ENCODE data around the gene SUPT20H.
A peak's percentile ranks its signal among the peaks of the same experiment; 100 is the strongest.
"Not testable (repeated sequence)": the region's sequence is repeated elsewhere in the genome, so short reads cannot be mapped to it uniquely, and the experiment has no call there.

SUPT20H gene

DNA sequence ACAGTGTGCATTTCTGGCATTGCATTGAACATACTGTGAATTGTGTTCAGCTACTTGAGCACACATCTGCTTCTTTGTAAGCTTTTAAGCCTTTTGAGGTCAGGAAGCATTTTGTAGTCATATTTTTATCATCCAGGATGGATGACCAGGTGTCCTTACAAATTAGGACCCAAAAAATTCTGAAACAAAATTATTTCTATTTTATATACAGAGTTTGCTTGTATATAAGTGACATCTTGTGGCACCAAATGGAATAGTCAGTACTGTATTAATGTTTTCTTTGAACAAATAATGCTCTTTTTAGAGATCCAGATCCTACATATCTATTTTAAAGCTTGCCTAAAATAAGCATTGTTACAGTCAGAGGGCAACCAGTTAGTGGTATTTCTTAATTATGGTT, 9.5 kb upstream of the SUPT20H start:
- DNase-seq: no peak

DNA sequence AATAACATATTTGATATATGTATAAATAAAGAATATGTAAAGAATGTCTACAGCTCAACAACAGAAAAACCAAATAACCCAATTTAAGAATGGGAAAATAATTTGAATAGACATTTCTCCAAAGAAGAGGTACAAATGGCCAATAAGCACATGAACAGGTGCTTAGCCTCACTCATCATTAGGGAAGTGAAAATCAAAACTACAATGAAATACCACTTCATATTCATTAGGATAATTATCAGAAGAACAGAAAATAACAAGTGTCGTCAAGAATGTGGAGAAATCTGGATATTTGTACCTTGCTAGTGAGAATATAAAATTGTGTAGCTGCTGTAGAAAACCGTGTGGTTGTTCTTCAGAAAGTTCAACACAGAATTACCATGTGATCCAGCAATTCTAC, 8.4 kb upstream of the SUPT20H start:
- no peak for DNase-seq

DNA sequence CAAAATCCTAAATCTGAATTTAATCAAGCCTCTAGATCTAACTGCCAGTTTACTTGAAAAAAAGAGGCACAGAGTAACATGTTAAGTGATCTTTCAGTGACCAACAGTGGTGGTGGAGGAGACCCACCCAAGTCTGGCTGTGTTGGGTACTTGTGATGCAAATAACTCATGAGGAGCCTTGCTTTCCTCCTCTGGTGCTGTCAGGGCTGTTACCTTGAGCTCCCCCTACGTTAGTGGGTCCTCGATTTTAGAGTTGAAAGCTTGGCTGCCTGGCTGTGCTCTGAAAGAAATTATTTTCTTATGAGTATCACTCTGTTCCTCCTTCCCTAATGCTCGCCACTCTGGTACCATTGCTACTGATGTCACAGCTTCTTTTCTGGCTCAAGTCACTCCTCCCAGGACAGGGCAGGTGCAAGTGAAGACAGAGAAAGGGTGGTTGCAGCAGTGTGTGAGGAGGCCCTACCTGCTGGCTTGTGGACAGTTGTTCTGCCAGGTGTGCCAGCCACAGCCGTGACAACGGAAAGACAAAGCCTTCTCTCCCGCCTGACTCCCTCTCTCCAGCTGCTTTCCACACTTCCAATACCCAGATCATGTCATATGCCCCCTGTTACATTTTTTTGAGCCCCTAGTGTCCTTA, 6.5 kb upstream of the SUPT20H start:
- DNase-seq: no peak

DNA sequence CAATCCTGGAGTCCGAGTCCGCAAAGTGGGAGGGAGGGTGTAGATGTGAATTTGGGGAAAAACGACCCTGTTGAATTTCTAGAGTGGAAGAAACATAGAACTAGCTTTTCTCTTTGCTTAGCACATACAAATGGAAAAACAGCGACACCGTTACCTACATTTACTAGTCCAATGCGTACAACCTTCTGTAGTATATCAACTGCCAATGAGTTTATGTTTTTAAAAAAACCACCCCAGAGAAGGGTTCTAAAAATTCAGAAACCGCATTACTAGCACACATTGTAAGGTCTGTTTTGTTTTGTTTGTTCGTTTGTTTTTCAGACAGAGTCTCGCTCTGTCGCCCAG, 332 bp upstream of the SUPT20H start:
- no peak for DNase-seq

DNA sequence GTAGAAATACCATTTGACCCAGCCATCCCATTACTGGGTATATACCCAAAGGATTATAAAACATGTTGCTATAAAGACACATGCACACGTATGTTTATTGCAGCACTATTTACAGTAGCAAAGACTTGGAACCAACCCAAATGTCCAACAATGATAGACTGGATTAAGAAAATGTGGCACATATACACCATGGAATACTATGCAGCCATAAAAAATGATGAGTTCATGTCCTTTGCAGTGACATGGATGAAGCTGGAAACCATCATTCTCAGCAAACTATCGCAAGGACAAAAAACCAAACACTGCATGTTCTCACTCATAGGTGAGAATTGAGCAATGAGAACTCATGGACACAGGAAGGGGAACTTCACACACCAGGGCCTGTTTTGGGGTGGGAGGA, 3.3 kb downstream of the SUPT20H start:
- not testable (repeated sequence) for DNase-seq

DNA sequence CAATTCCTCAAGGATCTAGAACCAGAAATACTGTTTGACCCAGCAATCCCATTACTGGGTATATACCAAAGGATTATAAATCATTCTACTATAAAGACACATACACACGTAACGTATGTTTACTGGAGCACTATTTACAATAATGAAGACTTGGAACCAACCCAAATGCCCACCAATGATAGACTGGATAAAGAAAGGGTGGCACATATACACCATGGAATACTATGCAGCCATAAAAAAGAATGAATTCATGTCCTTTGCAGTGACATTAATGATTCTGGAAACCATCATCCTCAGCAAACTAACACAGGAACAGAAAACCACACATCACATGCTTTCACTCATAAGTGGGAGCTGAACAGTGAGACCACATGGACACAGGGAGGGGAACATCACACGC, 6.4 kb downstream of the SUPT20H start:
- not testable (repeated sequence) for DNase-seq

DNA sequence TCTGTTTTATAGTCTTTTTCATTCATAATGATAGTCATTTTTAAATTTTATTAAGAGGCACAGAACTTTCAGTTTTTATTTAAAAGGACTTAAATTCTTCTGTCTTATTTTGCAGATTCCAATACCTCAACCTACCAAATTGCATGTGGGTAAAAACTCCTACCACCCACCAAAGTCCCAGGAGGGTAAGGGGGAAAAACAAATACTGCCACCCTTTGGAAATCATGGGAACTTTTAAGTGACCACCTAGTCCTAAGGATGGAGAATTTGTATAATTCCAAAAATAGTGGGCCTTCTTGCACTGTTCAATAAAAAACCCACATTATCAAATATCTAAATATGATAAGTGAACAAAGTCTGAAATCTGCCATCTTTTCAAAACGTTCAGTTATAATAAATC, 9.7 kb downstream of the SUPT20H start:
- DNase-seq: no peak

DNA sequence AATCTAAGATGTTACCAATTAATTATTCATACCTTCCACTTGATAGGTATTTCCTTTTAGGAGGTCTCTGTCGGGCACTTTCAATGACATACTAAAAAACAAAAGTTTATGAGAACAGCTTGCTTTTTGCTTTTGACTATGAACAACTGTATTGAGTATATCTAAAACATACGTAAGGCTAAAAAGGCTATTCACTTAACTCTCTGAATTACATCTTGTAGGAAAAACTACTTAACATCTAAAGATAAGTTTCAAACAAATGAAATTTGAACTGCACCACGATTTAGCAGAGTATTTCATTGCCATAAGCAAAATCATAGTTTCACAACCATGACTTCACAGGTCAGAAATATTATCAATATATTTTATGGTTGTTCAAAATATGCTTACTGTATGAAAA, 11.6 kb downstream of the SUPT20H start:
- DNase-seq: no peak

DNA sequence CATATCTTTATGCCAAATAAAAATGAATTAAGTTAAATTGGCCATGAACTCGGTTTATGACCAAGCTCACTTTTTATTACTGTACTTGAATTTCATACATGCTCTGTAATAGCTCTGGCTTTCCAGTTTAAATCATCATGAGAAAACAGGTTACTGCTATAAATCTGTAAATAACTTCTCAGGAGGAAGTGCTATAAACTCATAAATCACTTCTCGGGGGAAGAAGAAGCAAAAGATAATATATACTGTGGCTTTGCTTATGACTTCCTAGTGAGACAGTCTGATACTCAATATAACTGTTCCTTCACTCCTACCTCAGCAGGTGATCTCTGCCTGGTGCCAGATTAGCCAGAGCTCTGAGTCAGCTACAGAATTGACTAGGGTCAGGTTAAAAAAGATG, 12.5 kb downstream of the SUPT20H start:
- no peak for DNase-seq

DNA sequence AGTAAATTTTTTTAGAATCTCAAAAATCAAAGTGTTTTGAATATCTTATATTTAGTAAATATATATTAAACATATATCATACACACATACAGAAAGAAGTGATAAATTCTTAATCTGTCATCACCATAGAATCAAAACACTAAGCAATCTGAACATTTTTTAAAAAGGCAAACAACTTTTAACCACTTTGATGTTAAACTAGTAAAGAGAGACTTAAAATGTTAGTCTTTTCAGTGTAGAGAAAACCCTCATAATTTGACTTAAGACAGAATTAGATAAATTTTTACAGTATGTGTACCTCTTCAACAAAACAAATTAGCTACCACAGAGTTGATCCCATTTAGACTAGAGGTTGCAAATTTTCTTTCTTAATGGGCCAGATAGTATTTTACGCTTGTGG, 13.4 kb downstream of the SUPT20H start:
- no peak for DNase-seq

DNA sequence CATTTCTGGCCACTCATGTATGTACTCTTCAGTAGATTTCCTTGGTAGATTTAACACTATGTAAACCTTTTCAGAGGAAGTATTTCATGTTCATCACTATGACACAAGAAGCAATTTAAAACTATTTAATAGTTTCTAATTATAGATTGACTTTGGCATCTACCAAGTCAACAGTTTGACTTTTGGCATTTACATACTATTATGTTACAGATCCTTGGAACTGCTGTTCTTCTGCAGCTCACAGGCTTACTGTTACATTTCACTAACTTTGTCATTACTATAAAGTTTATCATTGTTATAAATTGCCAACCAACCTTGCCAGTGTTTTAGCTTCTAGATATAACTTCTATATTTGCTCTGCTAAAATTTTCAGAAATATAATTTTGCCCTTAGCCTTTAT, 18.7 kb downstream of the SUPT20H start:
- no peak for DNase-seq

DNA sequence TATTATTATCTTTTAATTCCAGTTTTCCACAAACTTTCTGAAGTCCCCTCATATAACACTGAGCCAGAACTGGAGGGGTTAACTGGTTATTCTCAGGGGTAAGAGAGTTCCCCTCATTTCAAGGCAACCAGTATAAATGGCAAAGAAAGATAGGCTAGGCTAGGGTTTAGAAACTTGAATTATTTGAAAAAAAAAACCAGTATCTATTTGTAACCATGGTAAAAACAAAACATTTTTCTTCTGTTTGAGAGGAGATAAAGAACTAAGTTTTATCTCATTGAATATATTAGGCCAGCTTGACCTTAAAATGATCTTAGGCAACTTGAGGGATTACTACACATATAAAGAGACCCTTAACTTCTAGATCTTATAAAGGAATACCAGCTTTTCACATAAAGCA, 19.6 kb downstream of the SUPT20H start:
- DNase-seq: no peak

DNA sequence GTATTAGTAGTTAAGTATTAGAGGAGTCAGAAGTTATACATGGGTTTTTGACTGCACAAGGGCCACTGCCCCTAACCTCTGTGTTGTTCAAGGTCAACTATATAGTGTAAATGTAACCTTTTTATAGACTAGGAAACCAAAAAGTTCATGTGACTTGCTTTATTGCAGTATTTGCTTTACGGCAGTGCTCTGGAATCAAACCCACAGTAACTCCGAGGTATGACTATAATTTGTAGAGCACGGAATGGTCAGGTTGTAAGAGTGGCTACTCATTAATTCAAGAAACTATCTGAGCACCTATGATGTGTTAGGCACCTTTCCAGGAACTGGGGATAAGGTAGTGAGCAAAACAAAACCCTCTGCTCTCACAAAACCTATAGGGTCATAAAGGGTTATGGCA, 22.2 kb downstream of the SUPT20H start:
- DNase-seq: no peak

DNA sequence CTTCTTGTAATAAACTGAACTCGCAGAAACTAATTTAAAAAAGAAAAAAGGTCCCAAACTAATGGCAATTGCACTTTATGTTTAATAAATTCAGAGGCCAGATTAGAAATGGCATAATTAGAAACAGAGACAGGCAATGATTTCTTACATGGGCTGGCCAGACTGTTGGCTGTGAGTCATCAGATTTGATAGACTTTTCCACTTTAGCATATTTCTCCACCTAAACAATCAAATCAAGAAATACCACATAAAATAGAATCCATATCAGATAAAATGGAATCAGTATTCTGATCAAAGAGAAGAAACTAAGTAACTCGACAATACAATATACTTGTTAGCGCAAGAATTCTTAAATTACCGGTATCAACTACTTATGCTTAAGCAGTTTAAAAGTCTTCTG, 29.9 kb downstream of the SUPT20H start:
- DNase-seq: no peak

DNA sequence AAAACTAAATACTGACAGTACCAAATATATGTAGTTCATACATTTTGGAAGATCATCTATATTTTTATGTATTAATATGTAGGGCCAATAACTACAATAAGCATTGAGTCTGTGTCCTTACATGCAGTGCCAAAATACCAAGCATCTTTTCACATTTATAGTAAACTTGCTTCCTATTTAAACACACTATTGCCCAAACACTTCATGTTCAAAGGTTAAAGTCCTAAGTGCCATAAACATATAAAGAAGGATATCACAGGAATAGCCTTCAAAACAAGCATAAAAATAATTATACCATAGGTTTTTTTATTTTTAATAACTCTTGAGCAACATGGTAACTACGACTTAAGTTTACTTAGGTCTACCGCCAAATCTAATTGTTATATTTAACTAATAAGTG, 31.8 kb downstream of the SUPT20H start:
- no peak for DNase-seq

DNA sequence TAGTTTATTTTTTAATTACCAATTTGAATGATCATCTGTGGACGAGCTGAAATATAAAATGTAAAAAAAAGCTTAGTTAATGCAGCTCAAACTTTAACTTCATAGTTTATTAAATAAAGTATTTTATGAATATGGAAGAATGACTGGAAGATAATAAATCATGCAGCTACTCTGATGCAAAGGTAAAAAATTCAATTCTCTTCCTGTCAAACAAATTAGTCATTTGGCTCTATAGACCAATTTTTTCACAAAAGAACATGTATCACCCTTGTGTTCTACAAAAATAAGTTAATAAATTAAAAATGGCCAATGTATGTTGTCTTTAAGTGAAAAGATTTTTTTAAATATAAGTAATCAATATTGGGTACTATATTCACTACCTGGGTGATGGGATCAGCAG, 32.7 kb downstream of the SUPT20H start:
- DNase-seq: no peak

DNA sequence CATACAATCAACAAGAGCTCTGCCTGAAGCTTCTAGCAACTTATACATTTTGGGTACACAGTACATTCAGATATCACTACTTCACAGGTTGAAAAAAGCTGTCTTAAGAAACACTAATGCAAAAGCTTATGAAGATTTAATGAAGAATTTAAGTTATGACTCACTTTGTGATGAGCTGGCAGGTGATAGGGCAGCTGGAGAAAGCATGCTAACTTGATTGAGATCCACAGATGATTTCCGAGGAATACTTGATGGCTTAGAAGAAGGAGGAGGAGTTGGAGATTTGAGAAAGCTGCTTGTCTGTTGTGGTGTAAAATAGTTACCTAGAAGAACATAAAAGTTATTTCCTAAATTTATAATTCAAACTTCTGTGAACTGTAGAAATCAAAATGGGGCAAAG, 35.6 kb downstream of the SUPT20H start:
- no peak for DNase-seq

DNA sequence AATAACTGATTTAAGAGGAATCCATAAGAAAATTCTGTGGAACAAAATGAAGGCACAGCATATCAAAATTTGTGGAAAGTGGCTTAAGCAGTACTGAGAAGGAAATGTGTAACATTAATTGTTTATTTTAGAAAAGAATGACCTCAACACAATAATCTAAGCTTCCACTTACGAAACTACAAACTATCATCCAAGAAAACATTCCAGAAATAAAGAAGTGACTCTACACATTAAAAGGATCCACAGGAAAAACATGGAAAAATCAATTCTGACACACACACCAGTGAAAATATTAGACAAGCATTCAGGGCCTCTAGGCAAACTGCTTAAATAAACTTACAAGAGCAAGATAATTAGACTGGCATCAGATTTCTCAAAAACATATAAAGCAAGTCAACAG, 44.9 kb downstream of the SUPT20H start:
- no peak for DNase-seq

DNA sequence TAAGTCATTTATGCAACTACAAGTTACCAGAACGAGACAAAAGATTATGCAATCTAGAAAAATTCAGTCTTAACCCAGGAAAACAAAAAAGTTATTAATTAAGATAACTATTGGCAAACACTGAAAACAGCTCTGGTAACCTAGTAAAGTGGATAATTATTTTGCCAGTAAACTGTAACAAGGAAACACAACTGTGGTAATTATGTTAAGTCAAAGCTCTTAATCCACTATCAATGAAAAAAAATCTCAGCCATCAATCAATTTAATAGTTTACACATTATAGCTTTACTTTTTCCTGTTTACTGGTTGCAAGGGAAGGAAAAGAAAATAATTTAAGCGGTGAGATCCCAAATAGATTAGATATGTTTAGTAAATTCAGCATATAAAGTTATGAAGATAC, 47.7 kb downstream of the SUPT20H start:
- no peak for DNase-seq

DNA sequence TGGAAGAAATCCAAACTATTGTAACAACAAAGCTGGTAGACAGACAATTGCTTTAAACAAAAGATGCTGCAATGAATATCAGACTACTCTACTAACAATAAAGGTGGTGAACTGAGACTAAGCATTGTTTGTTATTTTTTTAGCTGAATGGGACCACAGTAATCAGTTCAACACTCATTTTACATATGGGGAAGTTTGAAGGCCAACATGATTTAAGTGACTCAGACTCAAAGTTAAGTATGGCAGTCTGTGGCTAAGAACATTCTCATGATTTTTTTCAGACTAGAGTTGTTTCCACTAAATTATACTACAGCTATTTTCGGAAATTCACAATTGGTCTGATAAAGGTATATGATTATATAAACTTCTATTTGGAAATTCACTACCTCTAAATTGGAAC, 48.5 kb downstream of the SUPT20H start:
- no peak for DNase-seq

DNA sequence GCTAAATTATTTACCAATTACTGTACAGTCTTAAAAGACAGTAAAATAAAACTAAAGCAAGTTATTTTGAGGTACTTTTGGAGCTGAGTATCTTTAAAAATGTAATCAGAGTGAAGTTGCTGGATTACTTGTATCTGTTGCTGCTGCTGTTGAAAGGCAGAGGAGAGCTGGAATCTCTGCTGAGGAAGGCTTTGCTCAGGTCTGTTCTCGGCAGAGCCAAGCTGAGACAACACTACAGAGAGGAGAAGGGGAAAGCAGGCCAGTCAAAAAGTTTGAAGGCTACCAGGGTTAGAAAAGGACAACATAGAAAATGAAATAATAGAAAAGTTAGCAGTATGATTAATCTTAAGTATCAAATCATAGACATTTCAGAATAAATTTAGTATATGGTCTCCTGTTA, 49.1 kb downstream of the SUPT20H start:
- DNase-seq: no peak

DNA sequence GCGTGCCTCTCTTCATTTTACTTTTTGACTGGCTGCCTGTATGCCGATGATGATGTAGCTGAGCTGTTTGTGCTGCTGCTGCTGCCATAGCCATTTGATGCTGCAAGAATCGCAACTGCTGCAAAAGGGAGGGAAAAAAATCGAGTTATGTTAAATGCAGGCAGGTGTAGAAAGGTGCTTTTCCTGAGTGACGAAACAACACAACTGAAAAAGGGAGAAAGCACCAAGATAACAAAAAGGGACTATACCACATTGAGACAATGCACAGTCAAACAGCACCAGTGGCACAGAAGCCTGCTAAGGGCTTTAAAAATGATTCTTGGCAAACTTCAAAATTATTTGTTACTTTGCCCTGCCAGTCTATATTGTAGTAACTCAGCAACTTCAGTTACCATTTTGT, 49.8 kb downstream of the SUPT20H start:
- DNase-seq: no peak

DNA sequence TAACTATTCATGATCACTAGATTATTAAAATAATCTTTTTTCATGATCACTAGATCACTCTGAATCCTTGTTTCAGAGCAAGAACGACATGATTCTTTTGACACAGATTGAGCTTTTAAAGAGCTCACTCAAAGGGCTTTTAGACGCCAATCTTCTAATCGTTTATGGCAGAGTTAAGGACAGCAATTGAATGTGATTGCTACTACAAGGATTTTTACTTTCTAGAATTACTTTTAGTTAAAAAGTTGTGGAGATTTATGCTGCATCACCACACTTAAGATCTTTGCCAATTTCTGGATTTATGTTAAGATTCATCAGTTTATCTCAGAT, 57.6 kb downstream of the SUPT20H start:
- no peak for DNase-seq

DNA sequence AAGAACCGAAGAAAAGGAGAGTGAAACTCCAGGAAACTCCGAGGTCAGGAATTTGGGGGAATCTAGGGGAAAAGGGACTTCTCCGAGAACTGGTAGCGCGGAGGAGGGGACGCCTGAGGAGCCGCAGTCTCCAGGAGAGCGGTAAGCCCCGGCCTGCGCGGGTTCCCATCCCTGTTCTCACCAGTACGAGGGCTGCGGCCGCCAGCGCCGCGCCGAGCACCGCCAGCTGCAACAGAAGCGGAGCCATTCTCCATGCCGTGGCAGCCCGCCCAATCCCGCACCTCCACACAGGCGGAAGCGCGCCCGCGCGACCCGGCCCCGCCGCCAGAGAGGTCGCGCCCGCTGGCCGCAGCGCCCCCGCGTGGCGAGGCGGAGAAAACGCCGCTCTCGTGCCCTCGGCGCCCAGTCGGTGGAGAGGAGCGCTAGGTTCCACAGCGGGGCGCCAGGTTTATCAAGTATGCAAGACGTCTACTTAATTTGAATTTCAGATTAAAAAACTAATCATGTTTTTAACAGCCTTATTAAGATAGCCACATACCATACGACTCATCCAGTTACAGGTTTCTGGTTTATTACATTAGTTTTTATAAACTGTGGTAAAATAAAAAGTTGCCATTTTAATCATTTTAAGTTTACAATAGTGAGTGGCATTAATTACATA, 60.3 kb downstream of the SUPT20H start, which contains the start of gene ALG5:
Gene ALG5 (minus strand): TSS at position 287 of the 661 bp plus-strand sequence. CDS start 40 bp downstream, at position 247.
- peak; percentile 55 for DNase-seq

DNA sequence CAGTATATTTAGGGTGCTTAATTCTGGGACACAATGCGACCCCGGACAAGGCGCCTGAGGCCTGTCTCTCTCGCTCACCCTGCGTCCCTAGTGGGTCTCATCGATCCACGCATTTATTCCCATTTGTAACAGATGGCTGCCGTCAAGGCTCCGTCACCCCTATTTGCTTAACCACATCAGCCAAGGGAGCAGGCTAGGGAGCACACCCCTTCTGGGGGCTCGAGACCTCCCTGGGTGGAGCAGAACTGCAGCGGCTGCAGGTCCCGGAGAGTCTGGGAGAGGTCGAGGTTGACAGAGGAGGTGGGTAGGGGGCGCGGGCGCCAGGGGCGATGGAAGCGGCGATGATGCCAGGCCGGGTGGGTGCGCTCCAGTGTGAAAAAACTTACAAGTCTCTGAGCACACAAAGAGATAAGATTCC, 60.9 kb downstream of the SUPT20H start:
- DNase-seq: no peak
